HG03175 (cell line): Measurements from ENCODE around the gene COPS7A.

Experiments
- ATAC-seq: cut with Tn5 transposase; IDR thresholded peaks from one replicate; pipeline ENCODE4 v1.9.1; 2021; ENCODE audit warnings: mild to moderate bottlenecking, moderate library complexity; ENCODE audit not compliant: unreplicated experiment

COPS7A gene, protein sequence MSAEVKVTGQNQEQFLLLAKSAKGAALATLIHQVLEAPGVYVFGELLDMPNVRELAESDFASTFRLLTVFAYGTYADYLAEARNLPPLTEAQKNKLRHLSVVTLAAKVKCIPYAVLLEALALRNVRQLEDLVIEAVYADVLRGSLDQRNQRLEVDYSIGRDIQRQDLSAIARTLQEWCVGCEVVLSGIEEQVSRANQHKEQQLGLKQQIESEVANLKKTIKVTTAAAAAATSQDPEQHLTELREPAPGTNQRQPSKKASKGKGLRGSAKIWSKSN

DNA sequence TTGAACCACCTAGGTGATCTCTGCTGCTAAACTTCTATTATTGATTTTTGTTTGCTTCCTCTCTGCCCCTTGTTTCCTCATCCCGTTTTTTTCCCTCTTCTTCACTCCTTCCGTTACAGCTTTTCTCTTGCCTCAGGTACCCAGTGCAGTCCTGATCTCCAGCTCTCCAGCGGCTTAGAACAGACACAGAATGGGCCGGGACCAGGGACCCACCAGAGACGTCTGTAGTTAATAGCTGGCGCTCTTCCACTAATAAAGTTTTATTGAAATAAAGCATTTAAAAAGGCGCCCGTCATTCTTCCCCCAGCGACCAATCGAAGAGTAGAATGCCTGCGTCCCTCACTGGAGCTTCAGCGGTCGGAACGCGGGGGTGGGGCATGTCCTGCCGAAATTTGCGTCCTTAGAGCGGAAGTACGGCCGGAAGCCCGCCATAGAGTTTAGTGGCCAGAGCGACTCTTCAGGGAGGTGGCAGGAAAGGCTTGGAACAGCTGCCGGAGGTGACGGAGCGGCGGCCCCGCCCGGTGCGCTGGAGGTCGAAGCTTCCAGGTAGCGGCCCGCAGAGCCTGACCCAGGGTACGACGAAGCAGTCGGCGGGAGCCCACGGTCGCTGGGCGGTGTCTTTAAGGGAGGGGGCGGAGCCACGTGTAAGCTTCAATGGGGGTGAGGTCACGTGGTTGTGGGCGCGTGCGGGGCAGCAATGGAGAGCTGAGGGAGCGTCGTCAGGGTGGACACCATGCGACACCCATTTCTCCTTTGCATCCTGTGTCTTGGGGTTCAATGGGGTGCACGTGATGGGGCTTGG is at the start of gene COPS7A:
TSS of gene COPS7A (plus strand) at position 440 of the 802 bp plus-strand sequence. CDS start 611 bp downstream, outside the sequence.
- ATAC-seq, result peak; percentile 93

DNA sequence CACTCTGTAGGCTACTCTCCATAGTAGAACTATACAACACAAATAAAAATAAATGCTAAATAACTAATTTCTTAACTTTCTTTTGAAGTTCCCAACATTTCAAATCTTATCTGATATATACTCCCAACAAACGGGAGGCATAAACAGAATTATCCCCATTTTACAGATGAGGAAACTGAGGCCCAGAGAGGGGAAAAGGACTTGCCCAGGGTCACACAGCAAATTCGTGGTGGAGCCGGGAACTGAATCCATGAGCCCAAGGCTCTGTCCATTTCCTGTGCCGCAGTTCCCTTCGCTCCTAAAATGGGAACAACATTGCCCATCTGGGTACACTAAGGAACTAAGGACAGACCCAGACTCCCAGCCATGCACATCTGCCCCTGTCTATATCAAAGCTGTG is 46.9 kb upstream of the COPS7A start:
- ATAC-seq, result no peak

DNA sequence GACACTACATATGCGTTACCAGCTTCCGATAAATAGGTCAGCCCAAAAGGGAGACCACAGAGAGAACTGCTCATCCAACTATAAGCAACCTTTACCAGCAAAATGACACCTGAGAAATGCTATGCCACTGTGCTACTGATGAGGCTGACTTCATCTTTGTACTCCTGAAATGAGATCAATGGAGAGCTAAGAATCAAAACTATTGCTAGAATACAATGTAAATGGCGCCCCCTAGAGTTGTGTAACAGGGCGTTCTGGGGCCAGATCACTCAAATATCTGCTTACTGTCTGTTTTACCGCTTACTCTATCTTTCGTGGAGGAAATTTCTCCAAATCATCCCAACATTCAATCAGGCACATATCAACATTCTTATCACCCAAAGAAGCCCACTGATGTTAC is 39.2 kb upstream of the COPS7A start:
- ATAC-seq, result no peak

DNA sequence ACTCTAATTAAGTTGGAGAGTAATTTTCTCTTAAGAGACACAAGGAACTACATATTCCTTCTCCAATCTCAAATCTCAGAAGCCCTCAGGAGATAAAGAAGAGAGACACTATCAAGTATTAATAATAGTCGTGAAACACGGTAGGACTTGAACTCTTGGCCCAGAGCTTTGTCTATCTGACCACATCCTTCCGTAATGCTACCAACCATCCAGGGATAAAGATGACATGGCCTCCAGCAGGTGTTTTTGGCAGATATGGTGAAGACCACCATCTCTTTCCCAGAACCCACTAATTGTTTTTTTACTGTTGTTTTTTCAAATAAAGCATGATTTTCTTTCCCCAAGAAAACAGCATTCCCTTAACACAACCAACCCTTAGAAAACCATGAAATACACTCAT is 38.0 kb upstream of the COPS7A start:
- ATAC-seq, result no peak

DNA sequence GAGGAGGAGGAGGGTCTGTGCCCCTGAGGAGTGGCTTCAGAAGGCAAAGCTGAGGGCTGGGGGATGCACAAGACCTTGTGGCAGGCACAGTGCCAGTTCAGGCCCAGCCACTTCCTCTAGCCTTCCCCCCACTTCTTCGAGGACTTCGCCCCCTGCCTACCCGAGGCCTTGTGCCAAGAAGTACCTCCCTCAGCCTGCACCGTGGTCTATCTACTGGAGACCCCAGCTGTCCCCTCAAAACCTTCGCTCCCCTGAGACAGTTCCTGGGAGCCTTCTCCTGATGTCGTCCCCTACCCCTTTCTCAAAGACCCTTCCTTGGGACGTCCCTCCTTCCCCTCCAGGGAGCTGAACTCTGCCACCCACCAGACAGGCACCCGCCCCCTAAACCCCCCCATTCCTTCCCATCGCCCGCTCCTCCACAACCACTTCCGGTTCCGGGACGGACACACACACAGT is 35.3 kb upstream of the COPS7A start:
- peak; percentile 1 for ATAC-seq

DNA sequence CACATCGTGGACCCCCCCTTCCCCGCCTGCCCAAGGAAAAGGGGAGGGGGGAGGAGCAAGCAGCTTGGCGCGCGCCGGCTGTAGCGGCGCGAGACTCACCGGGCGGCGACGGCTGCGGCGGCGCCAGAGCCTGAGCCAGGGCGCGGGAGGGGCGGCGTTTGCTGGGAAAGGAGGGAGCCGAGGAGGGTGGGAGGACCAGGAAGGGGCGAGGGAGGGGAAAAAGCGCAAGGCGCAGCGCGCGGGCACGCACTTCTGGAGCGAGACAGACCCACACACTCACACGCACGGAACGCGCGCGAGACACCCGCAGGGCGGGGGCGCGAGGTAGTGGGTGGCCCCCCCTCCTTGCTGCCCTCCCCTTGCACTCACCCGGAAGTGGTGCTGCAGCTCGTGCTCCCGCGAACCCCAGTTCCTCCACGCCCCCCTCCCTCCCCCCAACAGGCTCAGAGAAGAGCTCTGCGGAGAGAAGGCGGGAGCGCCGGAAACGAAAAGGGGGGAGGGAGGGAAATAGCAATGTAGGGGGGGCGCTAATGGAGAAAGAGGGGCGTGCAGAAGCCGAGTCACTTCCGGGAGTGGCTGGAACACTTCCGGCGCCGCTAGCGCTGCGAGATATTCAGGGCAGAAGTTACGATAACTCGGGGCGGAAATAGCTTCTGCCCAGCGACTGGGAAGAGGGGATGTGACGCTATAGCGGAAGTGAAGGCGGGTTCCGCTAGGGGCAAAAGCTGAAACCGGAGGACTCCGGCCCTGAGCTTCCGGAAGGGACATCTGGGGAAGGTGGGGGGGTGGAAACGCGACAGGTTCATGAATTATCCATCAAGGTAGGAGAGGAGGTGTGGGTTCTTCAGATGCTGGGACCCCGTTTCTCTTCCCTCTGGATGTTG is 34.6 kb upstream of the COPS7A start, which contains the start of gene ZNF384:
TSS of gene ZNF384 (minus strand) at position 377 of the 884 bp plus-strand sequence. CDS start 9,855 bp downstream, outside the sequence.
- peak; percentile 85 for ATAC-seq

DNA sequence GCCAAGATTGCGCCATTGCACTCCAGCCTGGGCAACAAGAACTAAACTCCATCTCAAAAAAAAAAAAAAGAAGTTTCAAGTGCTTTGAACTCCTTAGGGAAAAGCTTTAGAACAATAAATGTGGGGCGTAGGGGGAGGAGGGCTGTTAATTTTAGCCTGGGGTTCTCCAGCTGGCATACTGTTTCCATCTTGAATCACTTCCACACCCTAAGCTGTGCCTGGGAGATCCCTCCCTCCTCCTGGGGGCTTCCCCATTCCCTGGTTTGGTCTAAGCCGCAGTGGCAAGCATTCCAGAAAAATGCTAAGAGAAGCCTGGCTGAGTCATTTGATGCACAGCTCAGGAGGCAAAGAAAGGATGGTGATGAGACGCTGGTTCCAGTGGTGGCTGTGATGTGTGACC is 32.4 kb upstream of the COPS7A start:
- no peak for ATAC-seq

DNA sequence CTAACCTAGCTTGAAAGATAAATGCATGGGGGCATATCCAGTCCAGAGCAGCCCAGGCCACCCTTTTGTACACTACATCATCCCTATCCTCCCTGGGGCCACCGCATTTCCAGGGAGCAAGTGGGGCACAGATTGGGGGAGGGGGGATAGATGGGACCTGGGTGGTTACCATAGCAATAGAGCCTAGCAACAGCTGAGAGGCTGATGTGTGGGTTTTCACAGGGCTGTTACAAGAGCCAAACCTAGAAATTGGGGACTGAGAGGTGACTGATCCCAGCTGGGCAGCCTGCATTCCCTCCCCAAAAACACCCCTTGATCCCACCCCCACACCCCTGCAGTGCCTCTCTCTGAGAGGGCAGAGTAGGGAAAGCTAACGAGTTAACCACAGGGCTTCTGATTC is 31.0 kb upstream of the COPS7A start:
- no peak for ATAC-seq

DNA sequence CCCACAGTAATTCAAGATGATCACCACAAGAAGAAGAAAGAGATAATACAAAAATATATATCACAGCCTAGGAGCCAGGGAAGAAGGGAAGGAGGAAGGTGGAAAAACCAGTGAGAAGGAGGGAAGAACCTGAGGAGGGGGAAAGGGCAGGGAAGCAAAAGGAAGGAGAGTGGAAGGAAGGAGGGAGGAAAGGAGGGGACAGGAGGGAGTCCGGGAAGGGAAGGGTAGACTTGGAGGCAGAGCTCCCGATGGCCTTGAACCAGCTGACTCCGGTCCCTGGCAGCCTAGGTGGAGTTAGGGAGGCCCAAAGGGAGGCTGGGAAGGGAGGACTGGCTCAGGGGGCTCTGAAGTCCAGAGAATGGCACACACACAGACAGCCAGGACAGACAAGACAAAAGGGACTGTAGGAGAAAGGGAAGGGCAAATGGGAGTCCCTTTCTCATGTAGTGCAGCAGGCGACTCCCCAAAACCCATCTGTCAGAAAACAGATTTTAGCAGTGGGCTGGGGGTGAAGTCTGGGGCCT is 30.0 kb upstream of the COPS7A start:
- ATAC-seq, result no peak

DNA sequence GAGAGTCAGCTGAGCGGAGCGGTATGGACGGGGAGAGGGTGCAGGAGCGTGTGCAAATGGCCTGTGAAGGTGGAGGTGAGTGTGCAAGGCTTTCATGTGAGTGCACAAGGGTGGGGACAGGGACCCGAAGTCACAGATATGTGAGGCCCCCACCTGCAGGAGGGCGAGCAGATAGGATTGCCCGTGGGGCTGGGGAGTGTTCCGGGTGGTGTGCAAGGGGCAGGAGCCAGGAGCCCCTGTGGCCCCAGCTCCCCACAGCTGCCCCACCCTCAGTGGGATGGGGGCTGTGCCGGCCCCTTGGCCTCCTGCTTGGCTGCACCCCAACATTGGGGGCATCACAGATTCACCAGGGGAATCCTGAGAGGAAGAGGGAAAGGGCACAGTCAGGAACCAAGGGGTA is 29.1 kb upstream of the COPS7A start:
- ATAC-seq, result no peak

DNA sequence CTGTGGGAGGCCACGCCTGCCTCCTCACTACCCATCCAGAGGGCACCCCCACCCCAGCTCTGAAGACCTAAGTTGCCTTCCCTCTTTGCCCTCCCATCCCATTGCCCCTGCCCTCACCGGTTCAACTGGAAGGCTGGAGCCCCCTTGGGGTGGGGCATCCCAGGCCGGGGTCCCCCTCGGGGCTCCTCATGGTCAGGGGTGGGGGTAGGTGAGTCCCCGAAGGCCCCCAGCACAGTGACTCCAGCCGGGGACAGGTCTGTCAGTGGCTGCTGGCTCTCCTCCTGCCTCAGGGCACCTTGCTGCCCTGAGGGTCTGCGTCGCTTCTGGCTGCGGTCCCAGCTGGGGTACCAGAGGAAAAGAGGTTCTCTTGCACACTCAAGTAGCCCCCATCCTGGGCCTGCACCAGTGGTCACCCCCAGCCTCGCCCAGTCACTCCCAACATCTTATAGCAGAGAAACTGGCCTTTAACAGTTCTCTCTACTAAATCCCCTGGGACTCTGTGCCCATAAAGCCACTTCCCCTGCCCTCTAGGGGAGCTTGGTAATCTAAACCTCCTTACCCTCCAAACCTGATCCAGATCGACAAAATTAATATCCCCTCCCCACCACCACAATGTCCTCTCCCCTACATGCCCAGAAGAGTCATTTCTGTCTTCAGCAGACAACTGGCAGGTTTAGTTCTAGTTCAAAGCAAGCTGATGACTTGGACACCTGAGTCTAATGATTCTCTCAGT is 28.4 kb upstream of the COPS7A start:
- no peak for ATAC-seq

DNA sequence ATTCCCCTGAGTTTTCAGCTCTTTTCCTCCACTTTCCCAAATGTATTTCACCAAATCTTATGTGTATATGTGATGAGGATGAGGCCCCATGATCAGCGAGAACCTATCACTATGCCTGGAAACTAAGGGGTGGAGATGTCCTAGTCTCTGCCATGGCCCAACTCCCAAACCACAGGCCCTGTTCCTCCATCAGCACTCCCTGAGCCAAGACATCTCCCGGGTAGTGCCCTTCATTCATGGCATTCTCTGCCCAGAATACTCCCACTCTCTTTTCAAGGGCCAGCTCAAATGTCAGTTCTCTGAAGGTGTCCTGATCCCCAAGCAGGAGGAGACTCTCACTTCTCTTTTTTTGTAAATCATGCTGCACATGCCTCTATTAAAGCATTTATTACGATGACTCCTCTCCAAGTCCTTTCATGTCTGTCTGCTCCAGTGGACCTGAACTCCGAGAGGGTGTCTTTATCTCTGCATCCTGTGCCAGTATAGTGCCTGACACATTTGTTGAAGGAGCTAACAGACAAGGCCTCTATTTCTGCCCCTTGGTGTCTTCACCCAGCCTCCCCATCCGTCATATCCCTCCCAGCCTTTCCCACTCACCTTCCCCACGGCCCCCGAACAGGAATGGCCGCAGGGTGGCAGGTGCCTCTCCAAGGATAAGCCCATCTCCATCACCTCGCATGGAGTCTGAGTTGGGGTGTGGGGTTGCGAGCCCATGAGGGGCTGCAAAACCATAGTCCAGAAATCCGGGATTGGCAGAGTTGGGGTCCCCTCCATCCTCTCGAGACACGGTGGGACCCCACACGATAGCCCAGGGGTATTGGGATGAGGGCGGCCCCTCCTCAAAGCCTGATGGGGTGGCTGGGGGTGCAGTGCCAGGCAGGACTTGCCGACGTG is 26.9 kb upstream of the COPS7A start:
- peak; percentile 53 for ATAC-seq

DNA sequence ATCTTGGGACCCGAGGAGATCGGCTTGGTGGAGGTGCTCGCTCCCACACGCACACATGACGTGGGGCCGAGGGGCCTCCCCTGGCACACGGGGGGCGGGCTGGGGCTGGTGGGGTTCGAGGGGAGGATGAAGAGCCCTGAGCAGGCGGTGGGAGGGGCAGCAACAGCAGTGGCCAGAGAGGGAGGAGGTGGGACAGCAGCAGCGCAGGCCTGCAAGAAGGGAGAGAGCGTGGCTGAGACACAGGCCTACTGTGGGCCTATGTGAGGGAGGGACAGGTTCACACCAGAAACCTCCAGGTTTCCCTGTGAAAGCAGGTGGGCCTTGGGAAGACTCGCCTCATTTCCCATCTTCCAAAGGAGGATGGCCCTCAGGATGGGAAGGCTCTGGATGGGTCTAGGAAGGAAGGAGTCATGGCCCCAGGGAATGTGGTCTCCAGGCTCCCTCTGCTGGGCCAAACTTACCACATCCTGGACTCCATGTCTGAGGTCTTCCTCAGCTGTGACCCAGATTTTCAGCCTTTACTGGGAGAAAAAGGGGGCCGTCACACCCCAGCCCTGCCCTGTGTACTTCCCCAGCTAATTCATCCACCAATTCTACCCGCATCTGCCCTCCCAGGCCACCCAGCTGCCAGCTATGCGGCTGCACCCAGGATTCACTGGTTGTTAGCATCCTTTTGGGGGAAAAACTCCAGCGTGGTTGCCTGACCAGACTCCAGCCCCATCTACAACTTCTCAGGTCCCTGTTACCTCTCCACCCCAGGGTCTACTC is 26.1 kb upstream of the COPS7A start:
- no peak for ATAC-seq

DNA sequence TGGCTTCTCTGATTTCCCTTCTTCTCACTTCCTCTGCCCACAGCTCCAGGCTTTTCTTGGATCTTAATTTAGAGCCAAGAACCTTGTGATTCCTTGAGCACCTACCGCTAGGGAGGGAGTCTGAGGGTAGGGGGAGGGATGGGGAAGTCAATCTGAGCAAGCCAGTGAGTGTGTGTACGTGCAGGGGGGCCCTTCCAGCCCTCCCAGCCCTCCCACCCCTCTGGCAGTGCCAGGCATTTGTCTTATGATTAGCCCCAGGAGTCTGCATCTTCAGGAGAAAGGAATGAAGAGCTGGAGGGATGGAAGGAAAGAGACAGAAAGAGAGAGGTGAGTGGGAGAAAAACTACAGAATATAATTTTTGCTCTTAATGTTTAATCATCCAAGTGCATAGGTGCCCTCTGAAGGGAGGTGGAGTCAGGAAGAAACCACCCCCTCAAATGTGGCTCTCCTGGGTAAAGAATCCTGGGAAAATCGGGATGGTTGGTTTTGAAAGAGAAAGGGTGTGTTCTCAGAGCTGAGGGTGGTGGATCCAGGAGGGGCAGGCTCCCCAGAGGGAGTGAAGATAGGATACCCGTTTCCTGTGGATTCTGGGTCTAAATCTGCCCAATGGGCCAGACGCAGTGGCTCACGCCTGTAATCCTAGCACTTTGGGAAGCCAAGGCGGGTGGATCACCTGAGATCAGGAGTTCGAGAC is 25.3 kb upstream of the COPS7A start:
- ATAC-seq, result no peak

DNA sequence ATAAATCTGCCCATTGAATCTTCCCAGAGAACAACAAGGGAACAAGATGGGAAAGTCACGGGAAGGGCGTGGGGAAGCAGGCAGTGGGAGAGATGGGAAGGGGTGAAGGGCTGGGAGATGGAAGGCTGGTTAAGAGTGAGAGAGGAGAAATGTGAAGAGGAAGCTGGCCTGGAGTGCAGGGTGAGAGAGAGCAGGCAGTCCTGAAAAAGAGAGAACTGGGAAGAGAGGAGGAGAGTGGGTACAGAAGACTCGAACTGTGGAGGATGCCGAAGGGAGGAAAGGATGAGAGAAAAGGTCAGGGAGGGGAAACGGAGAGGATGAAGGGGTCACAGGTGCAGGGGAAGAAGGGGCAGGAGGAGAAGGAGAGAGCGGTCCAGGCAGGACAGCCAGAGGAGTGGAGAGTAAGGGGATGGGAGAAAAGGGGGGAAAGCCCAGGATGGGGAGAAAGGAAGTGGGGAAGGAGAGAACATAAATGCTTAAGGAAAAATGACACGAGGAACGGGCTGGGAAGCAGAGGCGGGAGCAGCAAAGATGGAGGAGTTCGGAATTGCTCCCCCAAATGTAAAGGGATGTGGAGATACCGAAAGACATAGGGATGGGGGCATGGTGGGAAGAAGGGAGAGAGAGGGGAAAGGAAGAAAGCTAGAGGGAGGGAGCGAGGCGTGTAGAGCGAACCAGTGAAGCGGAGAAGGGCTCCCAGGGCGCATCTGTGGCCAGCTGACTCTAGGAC is 24.4 kb upstream of the COPS7A start:
- no peak for ATAC-seq

DNA sequence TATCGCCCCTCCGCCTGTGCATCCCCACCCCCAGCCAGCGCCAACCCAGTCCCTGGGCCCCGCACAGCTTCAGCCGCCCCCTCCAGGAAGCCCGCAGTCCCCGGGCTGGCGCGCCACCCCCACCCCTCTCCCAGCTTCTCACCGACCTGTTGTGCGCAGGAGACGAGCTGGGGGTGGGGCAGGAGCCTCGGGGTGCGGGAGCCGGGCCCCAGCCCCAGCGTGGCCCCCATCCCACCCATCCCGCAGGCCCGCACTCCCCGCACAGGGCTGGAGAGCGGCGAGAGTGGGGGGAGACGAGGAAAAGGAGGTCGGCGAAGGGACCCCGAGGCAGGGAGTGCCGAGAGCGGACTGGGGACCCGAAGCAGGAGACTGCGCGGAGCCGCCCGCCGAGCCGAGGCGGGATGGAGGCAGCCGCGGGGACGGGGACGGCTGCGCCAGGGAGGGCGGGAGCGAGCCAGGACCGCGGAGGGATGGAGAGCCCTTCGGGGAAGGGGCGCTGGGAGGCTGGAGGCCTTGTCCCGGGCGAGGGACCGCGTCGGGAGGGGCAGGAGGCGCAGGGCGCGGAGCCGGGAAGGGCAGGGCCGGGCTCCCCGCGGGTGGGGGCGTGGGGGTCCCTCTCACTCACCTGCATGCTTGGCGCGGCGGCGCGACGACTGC is 23.7 kb upstream of the COPS7A start:
- ATAC-seq, result no peak

DNA sequence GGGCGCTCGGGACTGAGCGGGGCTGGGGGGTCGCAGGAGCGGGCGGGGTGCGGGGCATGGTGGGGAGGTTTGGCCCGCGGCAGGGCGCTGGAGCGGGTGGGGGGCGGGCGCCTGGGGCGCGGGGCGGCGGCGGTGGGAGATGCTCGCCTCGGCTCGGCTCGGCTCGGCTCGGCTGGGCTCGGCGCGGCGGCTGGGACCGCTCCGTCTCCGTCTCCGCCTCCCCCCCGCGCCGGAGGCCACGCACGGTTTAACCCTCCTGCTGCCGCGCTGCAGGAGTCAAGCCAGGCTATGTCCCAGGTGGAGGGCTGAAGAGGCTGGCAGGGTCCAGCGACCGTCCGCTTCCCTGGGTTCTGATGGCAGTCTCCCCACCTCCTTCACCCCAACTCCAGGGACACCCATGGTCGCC is 23.2 kb upstream of the COPS7A start, which contains the start of gene PIANP:
TSS of gene PIANP (minus strand) at position 170 of the 406 bp plus-strand sequence. CDS start 2,754 bp downstream, outside the sequence.
- ATAC-seq, result no peak
